GM12892 (cell line): ENCODE results near the gene RBPJ.

ENCODE experiments used
- POLR2A ChIP-seq: IDR thresholded peaks from 2 replicates; pipeline ENCODE4 v1.6.1; 2011; ENCODE audit warnings: low read depth, low read length, control low read depth
- POLR2AphosphoS5 ChIP-seq: IDR thresholded peaks from 2 replicates; pipeline ENCODE4 v1.6.1; 2011; ENCODE audit warnings: low read depth, low read length, control low read depth

GRCh38 chr4:26300314-26301307 lies 20.2 kb upstream of the RBPJ start:
- TF ChIP-seq POLR2AphosphoS5: no peak
- no peak for TF ChIP-seq POLR2A
